ENCODE results near the gene ASXL3.

Gene ASXL3

GRCh38 chr18:33735428-33735827 lies 157.4 kb downstream of the ASXL3 start:
- TF ChIP-seq CTCF (IDR thresholded peaks at IDR 0.05; ENCODE audit: borderline replicate concordance, insufficient read depth, low read depth, low read length) = no peak

GRCh38 chr18:33741760-33742159 lies 163.7 kb downstream of the ASXL3 start:
- TF ChIP-seq CTCF (IDR thresholded peaks at IDR 0.05; ENCODE audit: borderline replicate concordance, insufficient read depth, low read depth, low read length) = no peak
- H3K4me3 ChIP-seq (ENCODE audit: low read depth, low read length) = no peak overlapping the region

More at GRCh38 chr18:33735428-33735827, 157.4 kb downstream of the ASXL3 start:
- no peak overlapping the region for H3K4me3 ChIP-seq (ENCODE audit: low read depth, low read length)

- TF ChIP-seq CTCF (IDR thresholded peaks at IDR 0.05; ENCODE audit: borderline replicate concordance, insufficient read depth, low read depth, low read length) = 0 out of 2 replicates have a peak, but pooled peaks have one; percentile 12
- H3K4me3 ChIP-seq (ENCODE audit: low read depth, low read length) = no peak overlapping the region
Measured at GRCh38 chr18:33744032-33744697, 166.1 kb downstream of the ASXL3 start.

- H3K4me3 ChIP-seq (ENCODE audit: low read depth, low read length) = no peak overlapping the region
- no peak for TF ChIP-seq CTCF (IDR thresholded peaks at IDR 0.05; ENCODE audit: borderline replicate concordance, insufficient read depth, low read depth, low read length)
Measured at GRCh38 chr18:33745151-33745795, 167.3 kb downstream of the ASXL3 start.

GRCh38 chr18:33745871-33746545 lies 168.0 kb downstream of the ASXL3 start:
- H3K4me3 ChIP-seq (ENCODE audit: low read depth, low read length) = no peak overlapping the region
- no peak for TF ChIP-seq CTCF (IDR thresholded peaks at IDR 0.05; ENCODE audit: borderline replicate concordance, insufficient read depth, low read depth, low read length)

GRCh38 chr18:33749834-33750233 lies 171.8 kb downstream of the ASXL3 start:
- no peak overlapping the region for H3K4me3 ChIP-seq (ENCODE audit: low read depth, low read length)
- no peak for TF ChIP-seq CTCF (IDR thresholded peaks at IDR 0.05; ENCODE audit: borderline replicate concordance, insufficient read depth, low read depth, low read length)

Data from GM12875 (cell line).